ENCODE measurements around the gene LIMS2.

GRCh38 chr2:127593228-127594115, 81.9 kb downstream of the LIMS2 start:
- TF ChIP-seq, protein P1, sequence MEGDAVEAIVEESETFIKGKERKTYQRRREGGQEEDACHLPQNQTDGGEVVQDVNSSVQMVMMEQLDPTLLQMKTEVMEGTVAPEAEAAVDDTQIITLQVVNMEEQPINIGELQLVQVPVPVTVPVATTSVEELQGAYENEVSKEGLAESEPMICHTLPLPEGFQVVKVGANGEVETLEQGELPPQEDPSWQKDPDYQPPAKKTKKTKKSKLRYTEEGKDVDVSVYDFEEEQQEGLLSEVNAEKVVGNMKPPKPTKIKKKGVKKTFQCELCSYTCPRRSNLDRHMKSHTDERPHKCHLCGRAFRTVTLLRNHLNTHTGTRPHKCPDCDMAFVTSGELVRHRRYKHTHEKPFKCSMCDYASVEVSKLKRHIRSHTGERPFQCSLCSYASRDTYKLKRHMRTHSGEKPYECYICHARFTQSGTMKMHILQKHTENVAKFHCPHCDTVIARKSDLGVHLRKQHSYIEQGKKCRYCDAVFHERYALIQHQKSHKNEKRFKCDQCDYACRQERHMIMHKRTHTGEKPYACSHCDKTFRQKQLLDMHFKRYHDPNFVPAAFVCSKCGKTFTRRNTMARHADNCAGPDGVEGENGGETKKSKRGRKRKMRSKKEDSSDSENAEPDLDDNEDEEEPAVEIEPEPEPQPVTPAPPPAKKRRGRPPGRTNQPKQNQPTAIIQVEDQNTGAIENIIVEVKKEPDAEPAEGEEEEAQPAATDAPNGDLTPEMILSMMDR (IDR thresholded peaks at IDR 0.05; ENCODE audit: low read depth, low read length) = no peak
- no peak for TF ChIP-seq EZH2phosphoT487 (IDR thresholded peaks at IDR 0.05; ENCODE audit: low read depth)

Measured in OCI-LY3 (cell line).